GM23338 (cell line): Measurements from ENCODE around the gene APBB3. TPM values are rescaled to one million over a fixed set of nuclear protein-coding genes. Genes with fewer than 3 reads are reported as not detected.

Experiments
- ATAC-seq: fragments of 200-7000 bp; cut with Tn5 transposase; 3 replicates; pipeline ENCODE4 v1.9.1; 2020
- DNase-seq: peaks from one replicate; pipeline ENCODE4 v3.0.0-alpha.2; 2015; ENCODE audit warnings: low spot score
- H2AFZ ChIP-seq: fragments of 200-600 bp; sonication (generic); 2 replicates; pipeline ENCODE4 v1.8.0; 2016; ENCODE audit warnings: antibody characterized with exemption, mild to moderate bottlenecking, moderate library complexity
- H3F3A ChIP-seq: fragments of 200-600 bp; sonication (generic); replicated peaks from 2 replicates; pipeline ENCODE4 v1.8.0; 2017; ENCODE audit warnings: antibody characterized with exemption, mixed run types, low read depth
- H3K27ac ChIP-seq: fragments of 200-600 bp; sonication (generic); 2 replicates; pipeline ENCODE4 v1.6.1; 2016; ENCODE audit warnings: low read depth
- H3K27me3 ChIP-seq: fragments of 200-600 bp; sonication (generic); 2 replicates; pipeline ENCODE4 v1.8.0; 2016; ENCODE audit warnings: mild to moderate bottlenecking, mixed run types, moderate library complexity; ENCODE audit not compliant: insufficient read depth
- H3K36me3 ChIP-seq: fragments of 200-600 bp; sonication (generic); 2 replicates; pipeline ENCODE4 v1.8.0; 2016; ENCODE audit warnings: mild to moderate bottlenecking; ENCODE audit not compliant: insufficient read depth
- H3K4me1 ChIP-seq: fragments of 200-600 bp; sonication (generic); 2 replicates; pipeline ENCODE4 v1.8.0; 2016; ENCODE audit warnings: mild to moderate bottlenecking, moderate library complexity; ENCODE audit not compliant: insufficient read depth
- H3K4me2 ChIP-seq: fragments of 200-600 bp; sonication (generic); 2 replicates; pipeline ENCODE4 v1.7.1; 2017; ENCODE audit warnings: mixed run types
- H3K4me3 ChIP-seq: fragments of 200-600 bp; sonication (generic); 2 replicates; pipeline ENCODE4 v1.6.1; 2016; ENCODE audit warnings: mixed run types
- H3K79me2 ChIP-seq: fragments of 200-600 bp; sonication (generic); replicated peaks from 2 replicates; pipeline ENCODE4 v1.8.0; 2017; ENCODE audit warnings: mild to moderate bottlenecking; ENCODE audit not compliant: insufficient read depth
- H3K9me2 ChIP-seq: fragments of 200-600 bp; sonication (generic); 2 replicates; pipeline ENCODE4 v1.8.0; 2017; ENCODE audit not compliant: insufficient read depth
- H4K20me1 ChIP-seq: fragments of 200-600 bp; sonication (generic); replicated peaks from 2 replicates; pipeline ENCODE4 v1.8.0; 2017; ENCODE audit warnings: mild to moderate bottlenecking; ENCODE audit not compliant: insufficient read depth
- H3K27ac Mint-ChIP-seq: 2 replicates; pipeline ENCODE4 v1.8.0; 2020; ENCODE audit warnings: inconsistent platforms, mild to moderate bottlenecking, moderate library complexity, mixed read lengths
- H3K27me3 Mint-ChIP-seq: 3 replicates; pipeline ENCODE4 v1.8.0; 2022; ENCODE audit warnings: low read depth, mild to moderate bottlenecking, moderate library complexity, mixed read lengths, inconsistent platforms; ENCODE audit not compliant: insufficient read depth, poor library complexity
- H3K36me3 Mint-ChIP-seq: 3 replicates; pipeline ENCODE4 v1.8.0; 2021; ENCODE audit warnings: low read depth, mild to moderate bottlenecking, inconsistent platforms, moderate library complexity, mixed read lengths
- H3K4me1 Mint-ChIP-seq: 3 replicates; pipeline ENCODE4 v1.8.0; 2020; ENCODE audit warnings: mild to moderate bottlenecking, inconsistent platforms, mixed read lengths
- H3K4me3 Mint-ChIP-seq: 3 replicates; pipeline ENCODE4 v1.8.0; 2021; ENCODE audit warnings: moderate library complexity, mild to moderate bottlenecking, inconsistent platforms, mixed read lengths
- H3K9me3 Mint-ChIP-seq: 3 replicates; pipeline ENCODE4 v1.8.0; 2020; ENCODE audit warnings: moderate library complexity, mild to moderate bottlenecking, inconsistent platforms, mixed read lengths
- CREB1 ChIP-seq: fragments of 250-450 bp; sonication (Bioruptor Pico); IDR thresholded peaks from 2 replicates; pipeline ENCODE4 v1.5.0; 2020; ENCODE audit warnings: low read depth, mild to moderate bottlenecking, moderate library complexity
- EZH2 ChIP-seq: fragments of 200-600 bp; sonication (generic); IDR thresholded peaks from one replicate; pipeline ENCODE4 v1.8.0; 2017; ENCODE audit warnings: antibody characterized with exemption, mild to moderate bottlenecking, low read depth; ENCODE audit not compliant: unreplicated experiment
- EZH2phosphoT487 ChIP-seq: fragments of 200-600 bp; sonication (generic); IDR thresholded peaks from one replicate; pipeline ENCODE4 v1.8.1; 2018; ENCODE audit warnings: antibody characterized with exemption; ENCODE audit not compliant: unreplicated experiment
- JUNB ChIP-seq: IDR thresholded peaks from one replicate; pipeline ENCODE4 v1.6.1; 2016; ENCODE audit warnings: antibody characterized with exemption; ENCODE audit not compliant: unreplicated experiment
- NANOG ChIP-seq: IDR thresholded peaks from 2 replicates; pipeline ENCODE4 v1.6.1; 2016; ENCODE audit warnings: antibody characterized with exemption, borderline replicate concordance
- POLR2AphosphoS5 ChIP-seq: IDR thresholded peaks from 2 replicates; pipeline ENCODE4 v1.6.1; 2016; ENCODE audit warnings: antibody characterized with exemption, low read depth
- STAT1 ChIP-seq: IDR thresholded peaks from one replicate; pipeline ENCODE4 v1.6.1; 2016; ENCODE audit warnings: antibody characterized with exemption; ENCODE audit not compliant: unreplicated experiment
- ZNF114 ChIP-seq: fragments of 250-450 bp; sonication (Bioruptor Pico); IDR thresholded peaks from 2 replicates; pipeline ENCODE4 v1.5.0; 2020; ENCODE audit warnings: mild to moderate bottlenecking, moderate library complexity
- ZNF331 ChIP-seq: fragments of 250-450 bp; sonication (Bioruptor Pico); IDR thresholded peaks from 2 replicates; pipeline ENCODE4 v1.5.0; 2020; ENCODE audit warnings: low read depth, mild to moderate bottlenecking, moderate library complexity
- polyA plus RNA-seq: library from polyadenylated mRNA; unstranded; fragments of >200 nt; fragmentation: Nextera tagmentation; extraction: Ambion mirVana; gene quantifications from 2 replicates; pipeline ENCODE4 v1.2.1, GENCODE V29; 2016
- total RNA-seq: library from RNA; depleted of rRNA; stranded (reverse); fragments of >200 nt; shearing (Covaris generic); gene quantifications from 2 replicates; pipeline ENCODE4 v1.2.3, GENCODE V29; 2014
- TF ChIP-seq, protein P1 (sequence below): fragments of 250-450 bp; sonication (Bioruptor Pico); IDR thresholded peaks from 2 replicates; pipeline ENCODE4 v1.5.0; 2020; ENCODE audit warnings: mild to moderate bottlenecking, moderate library complexity
- TF ChIP-seq, protein P2 (sequence below): IDR thresholded peaks from one replicate; pipeline ENCODE4 v1.6.1; 2018; ENCODE audit warnings: antibody characterized with exemption; ENCODE audit not compliant: unreplicated experiment
- TF ChIP-seq, protein P3 (sequence below): IDR thresholded peaks from 2 replicates; pipeline ENCODE4 v1.6.1; 2016; ENCODE audit warnings: antibody characterized with exemption
- TF ChIP-seq, protein P4 (sequence below), 2 experiments: fragments of 200-600 bp in 1 of 2; sonication (generic) in 1 of 2; conservative IDR thresholded peaks; 2 replicates each; pipeline versions ENCODE4 v1.5.1 to v1.6.1; 2016 to 2017; ENCODE audit warnings: antibody characterized with exemption in 2 of 2, low read depth in 2 of 2, mild to moderate bottlenecking in 2 of 2, moderate library complexity in 1 of 2

Gene APBB3
- total and polyA plus RNA-seq, 2 experiments from 2014 or later, result 9.0 to 15.4 TPM

DNA sequence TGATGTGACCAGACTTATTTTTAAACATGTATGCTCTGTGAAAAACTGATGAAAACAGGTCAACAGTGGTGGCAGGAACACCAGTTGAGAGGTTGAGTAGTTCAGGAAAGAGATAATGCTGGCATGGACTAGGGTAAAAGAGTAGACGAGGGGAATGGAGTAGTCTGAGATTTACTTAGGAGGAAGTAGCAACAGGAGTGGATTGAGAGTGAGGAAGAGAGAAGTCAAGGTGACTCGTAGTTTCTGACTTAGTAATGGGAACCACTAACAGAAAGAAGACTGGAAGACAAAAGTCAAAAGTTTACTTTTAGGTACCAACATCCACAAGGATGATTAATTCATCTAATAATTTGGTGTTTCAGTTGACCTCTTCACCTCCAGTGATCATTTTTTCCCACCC, 10.7 kb downstream of the APBB3 start (continued):
- TF ChIP-seq, protein P1, sequence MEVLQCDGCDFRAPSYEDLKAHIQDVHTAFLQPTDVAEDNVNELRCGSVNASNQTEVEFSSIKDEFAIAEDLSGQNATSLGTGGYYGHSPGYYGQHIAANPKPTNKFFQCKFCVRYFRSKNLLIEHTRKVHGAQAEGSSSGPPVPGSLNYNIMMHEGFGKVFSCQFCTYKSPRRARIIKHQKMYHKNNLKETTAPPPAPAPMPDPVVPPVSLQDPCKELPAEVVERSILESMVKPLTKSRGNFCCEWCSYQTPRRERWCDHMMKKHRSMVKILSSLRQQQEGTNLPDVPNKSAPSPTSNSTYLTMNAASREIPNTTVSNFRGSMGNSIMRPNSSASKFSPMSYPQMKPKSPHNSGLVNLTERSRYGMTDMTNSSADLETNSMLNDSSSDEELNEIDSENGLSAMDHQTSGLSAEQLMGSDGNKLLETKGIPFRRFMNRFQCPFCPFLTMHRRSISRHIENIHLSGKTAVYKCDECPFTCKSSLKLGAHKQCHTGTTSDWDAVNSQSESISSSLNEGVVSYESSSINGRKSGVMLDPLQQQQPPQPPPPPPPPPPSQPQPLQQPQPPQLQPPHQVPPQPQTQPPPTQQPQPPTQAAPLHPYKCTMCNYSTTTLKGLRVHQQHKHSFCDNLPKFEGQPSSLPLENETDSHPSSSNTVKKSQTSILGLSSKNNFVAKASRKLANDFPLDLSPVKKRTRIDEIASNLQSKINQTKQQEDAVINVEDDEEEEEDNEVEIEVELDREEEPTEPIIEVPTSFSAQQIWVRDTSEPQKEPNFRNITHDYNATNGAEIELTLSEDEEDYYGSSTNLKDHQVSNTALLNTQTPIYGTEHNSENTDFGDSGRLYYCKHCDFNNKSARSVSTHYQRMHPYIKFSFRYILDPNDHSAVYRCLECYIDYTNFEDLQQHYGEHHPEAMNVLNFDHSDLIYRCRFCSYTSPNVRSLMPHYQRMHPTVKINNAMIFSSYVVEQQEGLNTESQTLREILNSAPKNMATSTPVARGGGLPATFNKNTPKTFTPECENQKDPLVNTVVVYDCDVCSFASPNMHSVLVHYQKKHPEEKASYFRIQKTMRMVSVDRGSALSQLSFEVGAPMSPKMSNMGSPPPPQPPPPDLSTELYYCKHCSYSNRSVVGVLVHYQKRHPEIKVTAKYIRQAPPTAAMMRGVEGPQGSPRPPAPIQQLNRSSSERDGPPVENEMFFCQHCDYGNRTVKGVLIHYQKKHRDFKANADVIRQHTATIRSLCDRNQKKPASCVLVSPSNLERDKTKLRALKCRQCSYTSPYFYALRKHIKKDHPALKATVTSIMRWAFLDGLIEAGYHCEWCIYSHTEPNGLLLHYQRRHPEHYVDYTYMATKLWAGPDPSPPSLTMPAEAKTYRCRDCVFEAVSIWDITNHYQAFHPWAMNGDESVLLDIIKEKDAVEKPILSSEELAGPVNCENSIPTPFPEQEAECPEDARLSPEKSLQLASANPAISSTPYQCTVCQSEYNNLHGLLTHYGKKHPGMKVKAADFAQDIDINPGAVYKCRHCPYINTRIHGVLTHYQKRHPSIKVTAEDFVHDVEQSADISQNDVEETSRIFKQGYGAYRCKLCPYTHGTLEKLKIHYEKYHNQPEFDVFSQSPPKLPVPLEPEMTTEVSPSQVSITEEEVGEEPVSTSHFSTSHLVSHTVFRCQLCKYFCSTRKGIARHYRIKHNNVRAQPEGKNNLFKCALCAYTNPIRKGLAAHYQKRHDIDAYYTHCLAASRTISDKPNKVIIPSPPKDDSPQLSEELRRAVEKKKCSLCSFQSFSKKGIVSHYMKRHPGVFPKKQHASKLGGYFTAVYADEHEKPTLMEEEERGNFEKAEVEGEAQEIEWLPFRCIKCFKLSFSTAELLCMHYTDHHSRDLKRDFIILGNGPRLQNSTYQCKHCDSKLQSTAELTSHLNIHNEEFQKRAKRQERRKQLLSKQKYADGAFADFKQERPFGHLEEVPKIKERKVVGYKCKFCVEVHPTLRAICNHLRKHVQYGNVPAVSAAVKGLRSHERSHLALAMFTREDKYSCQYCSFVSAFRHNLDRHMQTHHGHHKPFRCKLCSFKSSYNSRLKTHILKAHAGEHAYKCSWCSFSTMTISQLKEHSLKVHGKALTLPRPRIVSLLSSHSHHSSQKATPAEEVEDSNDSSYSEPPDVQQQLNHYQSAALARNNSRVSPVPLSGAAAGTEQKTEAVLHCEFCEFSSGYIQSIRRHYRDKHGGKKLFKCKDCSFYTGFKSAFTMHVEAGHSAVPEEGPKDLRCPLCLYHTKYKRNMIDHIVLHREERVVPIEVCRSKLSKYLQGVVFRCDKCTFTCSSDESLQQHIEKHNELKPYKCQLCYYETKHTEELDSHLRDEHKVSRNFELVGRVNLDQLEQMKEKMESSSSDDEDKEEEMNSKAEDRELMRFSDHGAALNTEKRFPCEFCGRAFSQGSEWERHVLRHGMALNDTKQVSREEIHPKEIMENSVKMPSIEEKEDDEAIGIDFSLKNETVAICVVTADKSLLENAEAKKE (CRISPR knock-in tag), result no peak
- TF ChIP-seq JUNB, result no peak

DNA sequence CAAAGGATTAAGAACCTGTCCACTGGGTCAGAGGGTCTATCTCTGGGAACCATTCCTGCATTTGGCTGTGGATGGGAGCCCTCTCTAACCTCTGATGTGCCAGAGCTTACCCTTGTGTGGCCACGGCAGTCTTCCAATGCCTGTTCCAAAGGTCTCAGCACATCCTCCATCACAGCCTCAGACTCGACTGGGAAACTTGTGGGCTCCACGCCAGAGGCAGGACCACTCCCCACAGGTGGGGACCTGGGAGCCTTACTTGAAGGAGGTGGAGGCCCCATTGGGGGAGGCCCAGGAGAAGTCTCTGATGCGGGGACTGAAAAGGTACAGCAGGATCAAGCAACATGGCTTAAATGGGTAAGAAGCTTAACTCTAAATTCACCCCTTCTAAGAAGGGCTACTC, 12.5 kb downstream of the APBB3 start:
- H3F3A ChIP-seq, result peaks cover 10% of the 10 kb centered on the region
- no peaks in the 10 kb centered on the region; the same call in 2 of the 3 replicates for H3K9me3 Mint-ChIP-seq
- H3K9me2 ChIP-seq, result no peaks in the 10 kb centered on the region
- peaks cover 27% of the 10 kb centered on the region for H3K4me1 ChIP-seq
- no peak overlapping the region for H3K4me3 ChIP-seq
- H3K27ac ChIP-seq, result no peak overlapping the region
- H4K20me1 ChIP-seq, result peaks cover 5% of the 10 kb centered on the region; the same call in 1 of the 2 replicates
- no peak overlapping the region for H3K27ac Mint-ChIP-seq
- peaks cover 52% of the 10 kb centered on the region for H3K79me2 ChIP-seq
- DNase-seq, result no peak
- H3K4me2 ChIP-seq, result no peak overlapping the region
- H3K36me3 Mint-ChIP-seq, result peaks cover 53% of the 10 kb centered on the region
- H3K27me3 ChIP-seq, result no peaks in the 10 kb centered on the region
- H3K36me3 ChIP-seq, result peaks cover 21% of the 10 kb centered on the region; the same call in 1 of the 2 replicates
- no peak for ATAC-seq
- no peak overlapping the region for H2AFZ ChIP-seq
- H3K4me1 Mint-ChIP-seq, result peaks cover 29% of the 10 kb centered on the region
- H3K4me3 Mint-ChIP-seq, result no peak overlapping the region
- peaks cover 26% of the 10 kb centered on the region for H3K27me3 Mint-ChIP-seq
- TF ChIP-seq NANOG, result no peak
- TF ChIP-seq EZH2, result no peak
- TF ChIP-seq, protein P2, sequence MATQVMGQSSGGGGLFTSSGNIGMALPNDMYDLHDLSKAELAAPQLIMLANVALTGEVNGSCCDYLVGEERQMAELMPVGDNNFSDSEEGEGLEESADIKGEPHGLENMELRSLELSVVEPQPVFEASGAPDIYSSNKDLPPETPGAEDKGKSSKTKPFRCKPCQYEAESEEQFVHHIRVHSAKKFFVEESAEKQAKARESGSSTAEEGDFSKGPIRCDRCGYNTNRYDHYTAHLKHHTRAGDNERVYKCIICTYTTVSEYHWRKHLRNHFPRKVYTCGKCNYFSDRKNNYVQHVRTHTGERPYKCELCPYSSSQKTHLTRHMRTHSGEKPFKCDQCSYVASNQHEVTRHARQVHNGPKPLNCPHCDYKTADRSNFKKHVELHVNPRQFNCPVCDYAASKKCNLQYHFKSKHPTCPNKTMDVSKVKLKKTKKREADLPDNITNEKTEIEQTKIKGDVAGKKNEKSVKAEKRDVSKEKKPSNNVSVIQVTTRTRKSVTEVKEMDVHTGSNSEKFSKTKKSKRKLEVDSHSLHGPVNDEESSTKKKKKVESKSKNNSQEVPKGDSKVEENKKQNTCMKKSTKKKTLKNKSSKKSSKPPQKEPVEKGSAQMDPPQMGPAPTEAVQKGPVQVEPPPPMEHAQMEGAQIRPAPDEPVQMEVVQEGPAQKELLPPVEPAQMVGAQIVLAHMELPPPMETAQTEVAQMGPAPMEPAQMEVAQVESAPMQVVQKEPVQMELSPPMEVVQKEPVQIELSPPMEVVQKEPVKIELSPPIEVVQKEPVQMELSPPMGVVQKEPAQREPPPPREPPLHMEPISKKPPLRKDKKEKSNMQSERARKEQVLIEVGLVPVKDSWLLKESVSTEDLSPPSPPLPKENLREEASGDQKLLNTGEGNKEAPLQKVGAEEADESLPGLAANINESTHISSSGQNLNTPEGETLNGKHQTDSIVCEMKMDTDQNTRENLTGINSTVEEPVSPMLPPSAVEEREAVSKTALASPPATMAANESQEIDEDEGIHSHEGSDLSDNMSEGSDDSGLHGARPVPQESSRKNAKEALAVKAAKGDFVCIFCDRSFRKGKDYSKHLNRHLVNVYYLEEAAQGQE, result no peak
- no peak for TF ChIP-seq STAT1
- TF ChIP-seq, protein P3, sequence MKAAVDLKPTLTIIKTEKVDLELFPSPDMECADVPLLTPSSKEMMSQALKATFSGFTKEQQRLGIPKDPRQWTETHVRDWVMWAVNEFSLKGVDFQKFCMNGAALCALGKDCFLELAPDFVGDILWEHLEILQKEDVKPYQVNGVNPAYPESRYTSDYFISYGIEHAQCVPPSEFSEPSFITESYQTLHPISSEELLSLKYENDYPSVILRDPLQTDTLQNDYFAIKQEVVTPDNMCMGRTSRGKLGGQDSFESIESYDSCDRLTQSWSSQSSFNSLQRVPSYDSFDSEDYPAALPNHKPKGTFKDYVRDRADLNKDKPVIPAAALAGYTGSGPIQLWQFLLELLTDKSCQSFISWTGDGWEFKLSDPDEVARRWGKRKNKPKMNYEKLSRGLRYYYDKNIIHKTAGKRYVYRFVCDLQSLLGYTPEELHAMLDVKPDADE, result no peak
- no peak for TF ChIP-seq ZNF331 (CRISPR knock-in tag)
- TF ChIP-seq EZH2phosphoT487, result no peak
- TF ChIP-seq CREB1 (CRISPR knock-in tag), result no peak
- TF ChIP-seq ZNF114 (CRISPR knock-in tag), result no peak
- TF ChIP-seq, protein P4, sequence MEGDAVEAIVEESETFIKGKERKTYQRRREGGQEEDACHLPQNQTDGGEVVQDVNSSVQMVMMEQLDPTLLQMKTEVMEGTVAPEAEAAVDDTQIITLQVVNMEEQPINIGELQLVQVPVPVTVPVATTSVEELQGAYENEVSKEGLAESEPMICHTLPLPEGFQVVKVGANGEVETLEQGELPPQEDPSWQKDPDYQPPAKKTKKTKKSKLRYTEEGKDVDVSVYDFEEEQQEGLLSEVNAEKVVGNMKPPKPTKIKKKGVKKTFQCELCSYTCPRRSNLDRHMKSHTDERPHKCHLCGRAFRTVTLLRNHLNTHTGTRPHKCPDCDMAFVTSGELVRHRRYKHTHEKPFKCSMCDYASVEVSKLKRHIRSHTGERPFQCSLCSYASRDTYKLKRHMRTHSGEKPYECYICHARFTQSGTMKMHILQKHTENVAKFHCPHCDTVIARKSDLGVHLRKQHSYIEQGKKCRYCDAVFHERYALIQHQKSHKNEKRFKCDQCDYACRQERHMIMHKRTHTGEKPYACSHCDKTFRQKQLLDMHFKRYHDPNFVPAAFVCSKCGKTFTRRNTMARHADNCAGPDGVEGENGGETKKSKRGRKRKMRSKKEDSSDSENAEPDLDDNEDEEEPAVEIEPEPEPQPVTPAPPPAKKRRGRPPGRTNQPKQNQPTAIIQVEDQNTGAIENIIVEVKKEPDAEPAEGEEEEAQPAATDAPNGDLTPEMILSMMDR (conservative IDR thresholded peaks at IDR 0.05; ENCODE audit: low read depth in 2 of 2), result no peak
- no peak for TF ChIP-seq POLR2AphosphoS5
- no peak for TF ChIP-seq JUNB
